ENCODE results near the gene BCL2L14. TPM values are rescaled to one million over a fixed set of nuclear protein-coding genes. Genes with fewer than 3 reads are reported as not detected.

The BCL2L14 gene
- total RNA-seq, 1 experiment from 2014 or later: not detected

DNA sequence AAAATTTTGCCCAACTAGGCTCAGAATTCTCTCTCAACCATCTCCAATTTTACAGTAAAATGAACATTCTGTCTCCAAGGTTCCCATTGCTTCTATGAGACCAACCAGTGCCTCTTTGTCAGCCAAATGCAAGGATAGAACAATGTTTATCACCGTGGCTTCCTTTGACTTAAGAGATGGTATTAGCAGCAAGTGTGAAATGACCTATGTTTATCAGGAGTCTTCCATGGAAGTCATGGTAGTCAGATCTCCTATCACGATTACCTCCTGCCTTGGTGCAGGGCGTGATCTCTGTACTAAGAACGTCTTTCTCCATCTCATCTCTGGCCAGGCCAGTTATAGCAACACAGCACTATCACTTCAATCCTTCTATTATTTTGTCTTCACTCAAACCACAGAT is 6.1 kb upstream of the BCL2L14 start:
- Histone ChIP-seq H3K36me3 (ENCODE audit: insufficient read depth, low read length, poor library complexity, severe bottlenecking) (no peaks in the 10 kb centered on the region), H3K4me3 (ENCODE audit: low read depth, low read length, poor library complexity, severe bottlenecking) (no peak overlapping the region), H3K9me3 (ENCODE audit: low read depth, low read length, poor library complexity, severe bottlenecking) (no peaks in the 10 kb centered on the region), H3K4me1 (ENCODE audit: insufficient read depth, low read length, poor library complexity, severe bottlenecking) (no peaks in the 10 kb centered on the region), H3K27me3 (replicated peaks; ENCODE audit: insufficient read depth, low read depth, low read length, poor library complexity) (no peaks in the 10 kb centered on the region), H3K27ac (ENCODE audit: low read depth, low read length, poor library complexity, severe bottlenecking) (no peak overlapping the region)
- BruUV-seq (replicated peaks): no TSS peak
- TF ChIP-seq, protein P1, sequence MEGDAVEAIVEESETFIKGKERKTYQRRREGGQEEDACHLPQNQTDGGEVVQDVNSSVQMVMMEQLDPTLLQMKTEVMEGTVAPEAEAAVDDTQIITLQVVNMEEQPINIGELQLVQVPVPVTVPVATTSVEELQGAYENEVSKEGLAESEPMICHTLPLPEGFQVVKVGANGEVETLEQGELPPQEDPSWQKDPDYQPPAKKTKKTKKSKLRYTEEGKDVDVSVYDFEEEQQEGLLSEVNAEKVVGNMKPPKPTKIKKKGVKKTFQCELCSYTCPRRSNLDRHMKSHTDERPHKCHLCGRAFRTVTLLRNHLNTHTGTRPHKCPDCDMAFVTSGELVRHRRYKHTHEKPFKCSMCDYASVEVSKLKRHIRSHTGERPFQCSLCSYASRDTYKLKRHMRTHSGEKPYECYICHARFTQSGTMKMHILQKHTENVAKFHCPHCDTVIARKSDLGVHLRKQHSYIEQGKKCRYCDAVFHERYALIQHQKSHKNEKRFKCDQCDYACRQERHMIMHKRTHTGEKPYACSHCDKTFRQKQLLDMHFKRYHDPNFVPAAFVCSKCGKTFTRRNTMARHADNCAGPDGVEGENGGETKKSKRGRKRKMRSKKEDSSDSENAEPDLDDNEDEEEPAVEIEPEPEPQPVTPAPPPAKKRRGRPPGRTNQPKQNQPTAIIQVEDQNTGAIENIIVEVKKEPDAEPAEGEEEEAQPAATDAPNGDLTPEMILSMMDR (conservative IDR thresholded peaks at IDR 0.05; ENCODE audit: low read depth, low read length): no peak
- TF ChIP-seq EZH2 (IDR thresholded peaks at IDR 0.05; ENCODE audit: borderline replicate concordance, low read depth, low read length, poor library complexity, severe bottlenecking): no peak
- intact Hi-C loops (cut with micrococcal nuclease; ENCODE audit: unreplicated experiment): no loop called here
- DNase-seq (ENCODE audit: low spot score): no peak
- ChIA-PET CTCF (no interaction called here), POLR2A (ENCODE audit: low non-redundant PET) (no interaction called here)

DNA sequence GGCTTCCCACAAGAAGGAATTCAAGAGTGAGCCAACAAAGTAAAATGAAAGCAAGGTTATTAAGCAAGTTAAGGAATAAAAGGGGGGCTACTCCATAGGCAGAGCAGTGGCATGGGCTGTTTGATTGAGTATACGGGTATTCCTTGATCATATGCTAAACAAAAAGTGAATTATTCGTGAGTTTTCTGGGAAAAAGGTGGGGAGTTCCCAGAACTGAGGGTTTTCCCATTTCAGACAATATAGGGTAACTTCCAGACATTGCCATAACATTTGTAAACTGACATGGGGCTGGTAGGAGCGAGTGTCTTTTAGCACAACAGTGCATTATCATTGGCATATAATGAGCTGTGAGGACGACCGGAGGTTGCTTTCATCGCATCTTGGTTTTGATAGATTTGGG is 2.0 kb upstream of the BCL2L14 start:
- Histone ChIP-seq H3K4me1 (ENCODE audit: insufficient read depth, low read length, poor library complexity, severe bottlenecking) (no peaks in the 10 kb centered on the region), H3K36me3 (ENCODE audit: insufficient read depth, low read length, poor library complexity, severe bottlenecking) (no peaks in the 10 kb centered on the region), H3K9me3 (ENCODE audit: low read depth, low read length, poor library complexity, severe bottlenecking) (no peaks in the 10 kb centered on the region), H3K27me3 (replicated peaks; ENCODE audit: insufficient read depth, low read depth, low read length, poor library complexity) (no peaks in the 10 kb centered on the region), H3K4me3 (ENCODE audit: low read depth, low read length, poor library complexity, severe bottlenecking) (no peak overlapping the region), H3K27ac (ENCODE audit: low read depth, low read length, poor library complexity, severe bottlenecking) (no peak overlapping the region)
- CTCF ChIA-PET: no interaction called here
- POLR2A ChIA-PET (ENCODE audit: low non-redundant PET): no interaction called here
- DNase-seq (ENCODE audit: low spot score): no peak
- BruUV-seq (replicated peaks): no TSS peak
- intact Hi-C loops (cut with micrococcal nuclease; ENCODE audit: unreplicated experiment): no loop called here
- TF ChIP-seq, protein P1 (conservative IDR thresholded peaks at IDR 0.05; ENCODE audit: low read depth, low read length): no peak
- no peak for TF ChIP-seq EZH2 (IDR thresholded peaks at IDR 0.05; ENCODE audit: borderline replicate concordance, low read depth, low read length, poor library complexity, severe bottlenecking)

DNA sequence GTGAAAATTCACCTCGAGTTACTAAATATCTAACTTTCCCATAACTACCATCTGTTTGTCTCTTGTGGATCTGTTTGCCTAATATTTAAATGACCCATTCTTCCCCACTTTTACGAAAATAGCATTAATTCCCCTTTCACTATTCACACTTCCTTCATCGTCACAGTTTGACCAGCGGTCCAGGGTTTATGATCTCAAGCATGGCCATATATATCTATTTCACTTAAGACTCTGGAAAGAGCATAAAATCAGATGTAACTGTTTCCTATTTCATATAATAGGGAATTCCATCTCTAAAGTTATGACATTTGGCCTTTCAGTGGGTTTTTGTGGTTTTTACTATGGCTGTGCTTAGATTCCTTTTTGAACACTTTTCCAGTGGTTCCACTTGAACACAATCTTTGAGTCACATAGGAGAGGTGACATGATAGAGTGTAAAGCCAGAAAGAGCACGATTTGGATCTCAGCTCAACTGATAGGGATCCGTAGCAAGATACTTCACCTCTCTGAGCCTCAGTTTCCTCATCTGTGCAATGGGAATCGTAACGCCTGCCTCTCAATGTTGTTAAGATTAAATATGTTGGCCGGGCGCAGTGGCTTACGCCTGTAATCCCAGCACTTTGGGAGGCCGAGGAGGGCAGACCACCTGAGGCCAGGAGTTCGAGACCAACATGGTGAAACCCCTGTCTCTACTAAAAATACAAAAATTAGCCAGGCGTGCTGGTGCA is 754 bp upstream of the BCL2L14 start:
- no peaks in the 10 kb centered on the region for H3K27me3 ChIP-seq (replicated peaks; ENCODE audit: insufficient read depth, low read depth, low read length, poor library complexity)
- intact Hi-C loops (cut with micrococcal nuclease; ENCODE audit: unreplicated experiment): no loop called here
- TF ChIP-seq EZH2 (IDR thresholded peaks at IDR 0.05; ENCODE audit: borderline replicate concordance, low read depth, low read length, poor library complexity, severe bottlenecking): no peak
- TF ChIP-seq, protein P1 (conservative IDR thresholded peaks at IDR 0.05; ENCODE audit: low read depth, low read length): no peak
- H3K27ac ChIP-seq (ENCODE audit: low read depth, low read length, poor library complexity, severe bottlenecking): no peak overlapping the region
- no peaks in the 10 kb centered on the region for H3K36me3 ChIP-seq (ENCODE audit: insufficient read depth, low read length, poor library complexity, severe bottlenecking)
- no TSS peak for BruUV-seq (replicated peaks)
- POLR2A ChIA-PET (ENCODE audit: low non-redundant PET): no interaction called here
- no peak for DNase-seq (ENCODE audit: low spot score)
- CTCF ChIA-PET: interaction anchor here (0.6 kb wide), 1 partner anchor 10 kb away, joined by 4 read pairs; no protein-coding TSS in a partner anchor
- no peak overlapping the region for H3K4me3 ChIP-seq (ENCODE audit: low read depth, low read length, poor library complexity, severe bottlenecking)
- H3K4me1 ChIP-seq (ENCODE audit: insufficient read depth, low read length, poor library complexity, severe bottlenecking): no peaks in the 10 kb centered on the region
- no peaks in the 10 kb centered on the region for H3K9me3 ChIP-seq (ENCODE audit: low read depth, low read length, poor library complexity, severe bottlenecking)

All from A673 (cell line).